ENCODE measurements around the gene AIF1.

- TF ChIP-seq CTCF (conservative IDR thresholded peaks at IDR 0.05), result no peak
- TF ChIP-seq ZFX (IDR thresholded peaks at IDR 0.05), result no peak
Measured at GRCh38 chr6:31621991-31622390, 7.0 kb downstream of the AIF1 start.
